Astrocyte of the spinal cord (primary cell): ENCODE measurements around the gene SMOC1.

Experiments
- DNase-seq: peaks from one replicate; pipeline ENCODE4 v3.0.0; 2011; ENCODE audit warnings: low read depth, low spot score
- H3K4me3 ChIP-seq: 2 replicates; pipeline ENCODE4 v1.5.1; 2011; ENCODE audit warnings: low read depth, mild to moderate bottlenecking, low read length, moderate library complexity
- CTCF ChIP-seq: IDR thresholded peaks from 2 replicates; pipeline ENCODE4 v1.5.1; 2012; ENCODE audit warnings: low read depth, mild to moderate bottlenecking, low read length, inconsistent platforms
- in situ Hi-C: cut with HindIII; loops from 2 replicates; pipeline ENCODE4 v1.10.0; 2017; ENCODE audit warnings: low sequenced_read_pairs

SMOC1 gene

GRCh38 chr14:70043001-70043400, 163.8 kb downstream of the SMOC1 start:
- no peak overlapping the region for H3K4me3 ChIP-seq
- no peak for TF ChIP-seq CTCF
- in situ Hi-C loops, result no loop called here
- no peak for DNase-seq

- TF ChIP-seq CTCF, result no peak
- H3K4me3 ChIP-seq, result no peak overlapping the region
- DNase-seq, result no peak
- in situ Hi-C loops, result no loop called here
Measured at GRCh38 chr14:70045310-70045709, 166.1 kb downstream of the SMOC1 start.

- no peak overlapping the region for H3K4me3 ChIP-seq
- DNase-seq, result peak; percentile 40
- in situ Hi-C loops, result no loop called here
- TF ChIP-seq CTCF, result peak; percentile 76
Measured at GRCh38 chr14:70045844-70046535, 166.8 kb downstream of the SMOC1 start.

- no peak for DNase-seq
- in situ Hi-C loops, result no loop called here
- no peak for TF ChIP-seq CTCF
Measured at GRCh38 chr14:70047598-70048312, 168.5 kb downstream of the SMOC1 start.

GRCh38 chr14:70048313-70048654, 169.1 kb downstream of the SMOC1 start:
- TF ChIP-seq CTCF, result no peak
- H3K4me3 ChIP-seq, result no peak overlapping the region
- no peak for DNase-seq
- in situ Hi-C loops, result no loop called here

More at GRCh38 chr14:70047598-70048312, 168.5 kb downstream of the SMOC1 start:
- no peak overlapping the region for H3K4me3 ChIP-seq

- in situ Hi-C loops, result no loop called here
- H3K4me3 ChIP-seq, result no peak overlapping the region
- no peak for DNase-seq
- no peak for TF ChIP-seq CTCF
Measured at GRCh38 chr14:70049605-70050004, 170.4 kb downstream of the SMOC1 start.
